HG03139 (cell line): ENCODE data around the gene MAGI1.

ENCODE experiments used
- ATAC-seq: cut with Tn5 transposase; IDR thresholded peaks from one replicate; pipeline ENCODE4 v1.9.1; 2021; ENCODE audit not compliant: unreplicated experiment

Gene MAGI1

GRCh38 chr3:65772758-65773157 lies 266.0 kb downstream of the MAGI1 start:
- no peak for ATAC-seq

- ATAC-seq = no peak
Observed at GRCh38 chr3:65767551-65767950, 271.2 kb downstream of the MAGI1 start.

GRCh38 chr3:65762235-65762580 lies 276.5 kb downstream of the MAGI1 start:
- ATAC-seq = no peak

- no peak for ATAC-seq
Observed at GRCh38 chr3:65761446-65762234, 277.1 kb downstream of the MAGI1 start.

- ATAC-seq = no peak
Observed at GRCh38 chr3:65758876-65759598, 279.7 kb downstream of the MAGI1 start.

GRCh38 chr3:65758438-65758837 lies 280.3 kb downstream of the MAGI1 start:
- no peak for ATAC-seq

- no peak for ATAC-seq
Observed at GRCh38 chr3:65752636-65753035, 286.1 kb downstream of the MAGI1 start.

- ATAC-seq = no peak
Observed at GRCh38 chr3:65751123-65751700, 287.5 kb downstream of the MAGI1 start.

GRCh38 chr3:65749066-65749465 lies 289.7 kb downstream of the MAGI1 start:
- ATAC-seq = no peak

- no peak for ATAC-seq
Observed at GRCh38 chr3:65748326-65748725, 290.4 kb downstream of the MAGI1 start.

GRCh38 chr3:65746848-65747247 lies 291.9 kb downstream of the MAGI1 start:
- no peak for ATAC-seq

- no peak for ATAC-seq
Observed at GRCh38 chr3:65745306-65745705, 293.4 kb downstream of the MAGI1 start.

- no peak for ATAC-seq
Observed at GRCh38 chr3:65742914-65743313, 295.8 kb downstream of the MAGI1 start.

- no peak for ATAC-seq
Observed at GRCh38 chr3:65741540-65741939, 297.2 kb downstream of the MAGI1 start.

- no peak for ATAC-seq
Observed at GRCh38 chr3:65739901-65740541, 298.7 kb downstream of the MAGI1 start.

- ATAC-seq = no peak
Observed at GRCh38 chr3:65734792-65735191, 303.9 kb downstream of the MAGI1 start.

GRCh38 chr3:65734382-65734781 lies 304.3 kb downstream of the MAGI1 start:
- ATAC-seq = no peak

GRCh38 chr3:65733459-65733858 lies 305.3 kb downstream of the MAGI1 start:
- no peak for ATAC-seq

- peak; percentile 92 for ATAC-seq
Observed at GRCh38 chr3:65732051-65732935, 306.4 kb downstream of the MAGI1 start.

GRCh38 chr3:65730449-65730848 lies 308.3 kb downstream of the MAGI1 start:
- ATAC-seq = no peak

- no peak for ATAC-seq
Observed at GRCh38 chr3:65729973-65730372, 308.7 kb downstream of the MAGI1 start.
